ENCODE results near the gene CENPX. TPM values are rescaled to one million over a fixed set of nuclear protein-coding genes. Genes with fewer than 3 reads are reported as not detected.

CENPX gene
- total and polyA plus RNA-seq, 2 of the 13 experiments (the other 11 are each of a cell fraction or from before 2014, with no cell fraction given): 92.7 to 170 TPM

DNA sequence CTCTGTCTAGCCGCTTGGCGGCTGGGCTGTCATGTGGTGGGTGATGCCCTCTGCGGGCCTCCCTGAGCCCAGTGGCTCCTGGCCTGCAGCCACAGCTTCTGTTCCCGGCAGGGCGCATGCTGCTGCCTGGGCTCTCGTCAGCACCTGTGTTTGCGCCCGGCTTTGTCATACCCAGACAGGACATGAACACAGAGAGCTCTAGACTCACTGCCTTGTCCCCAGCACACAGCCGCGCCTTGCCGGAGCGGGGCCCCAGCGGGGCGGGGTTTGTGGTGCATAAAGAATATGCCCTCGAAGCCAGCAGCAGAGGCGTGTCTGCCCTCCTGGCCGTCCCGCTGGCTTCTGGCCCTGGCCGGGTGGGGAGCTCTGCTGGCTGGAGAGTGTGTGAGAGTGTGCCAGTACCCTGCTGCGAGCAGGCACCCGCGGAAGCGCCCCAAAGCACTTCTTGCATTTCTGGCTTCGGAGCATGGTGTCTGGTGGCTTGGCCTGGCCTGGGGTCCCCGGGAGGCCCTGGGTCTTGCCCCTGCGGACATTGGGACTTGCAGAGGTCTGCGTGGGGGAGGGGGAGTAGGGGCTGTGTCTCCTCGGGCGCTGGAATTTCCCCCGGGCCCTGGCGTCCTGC lies 30.9 kb downstream of the CENPX start (continued):
- peak; percentile 32; the same call in 1 of the 2 replicates for TF ChIP-seq NR2C2 (CRISPR knock-in tag; IDR thresholded peaks at IDR 0.05; ENCODE audit: borderline replicate concordance)
- no peak for TF ChIP-seq U2AF2 (IDR thresholded peaks at IDR 0.05; ENCODE audit: low read depth, low read length)
- peak; percentile 62 for TF ChIP-seq PHF8 (CRISPR knock-in tag; IDR thresholded peaks at IDR 0.05)
- TF ChIP-seq NR2F6 (IDR thresholded peaks at IDR 0.05): peak; percentile 26; the same call in 1 of the 2 replicates
- TF ChIP-seq NR2F6 (CRISPR knock-in tag; IDR thresholded peaks at IDR 0.05): peak; percentile 78
- peak; percentile 78; the same call in 1 of the 2 replicates for TF ChIP-seq ZNF34 (CRISPR knock-in tag; IDR thresholded peaks at IDR 0.05; ENCODE audit: borderline replicate concordance)
- 0 out of 2 replicates have a peak, but pooled peaks have one; percentile 38 for TF ChIP-seq DPF2 (CRISPR knock-in tag; IDR thresholded peaks at IDR 0.05; ENCODE audit: borderline replicate concordance, low read depth)
- no peak; the same call in 1 of the 2 replicates for TF ChIP-seq NCOR1 (IDR thresholded peaks at IDR 0.05; ENCODE audit: borderline replicate concordance, low read length)
- TF ChIP-seq, protein P1, sequence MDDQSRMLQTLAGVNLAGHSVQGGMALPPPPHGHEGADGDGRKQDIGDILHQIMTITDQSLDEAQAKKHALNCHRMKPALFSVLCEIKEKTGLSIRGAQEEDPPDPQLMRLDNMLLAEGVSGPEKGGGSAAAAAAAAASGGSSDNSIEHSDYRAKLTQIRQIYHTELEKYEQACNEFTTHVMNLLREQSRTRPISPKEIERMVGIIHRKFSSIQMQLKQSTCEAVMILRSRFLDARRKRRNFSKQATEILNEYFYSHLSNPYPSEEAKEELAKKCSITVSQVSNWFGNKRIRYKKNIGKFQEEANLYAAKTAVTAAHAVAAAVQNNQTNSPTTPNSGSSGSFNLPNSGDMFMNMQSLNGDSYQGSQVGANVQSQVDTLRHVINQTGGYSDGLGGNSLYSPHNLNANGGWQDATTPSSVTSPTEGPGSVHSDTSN (CRISPR knock-in tag; IDR thresholded peaks at IDR 0.05; ENCODE audit: borderline replicate concordance): peak; percentile 80; the same call in 1 of the 2 replicates
- TF ChIP-seq ZNF772 (CRISPR knock-in tag; IDR thresholded peaks at IDR 0.05): no peak
- 0 out of 2 replicates have a peak, but pooled peaks have one; percentile 60 for TF ChIP-seq ZNF225 (CRISPR knock-in tag; IDR thresholded peaks at IDR 0.05)
- peak; percentile 84 for TF ChIP-seq BCL6 (CRISPR knock-in tag; IDR thresholded peaks at IDR 0.05)
- TF ChIP-seq, protein P2, sequence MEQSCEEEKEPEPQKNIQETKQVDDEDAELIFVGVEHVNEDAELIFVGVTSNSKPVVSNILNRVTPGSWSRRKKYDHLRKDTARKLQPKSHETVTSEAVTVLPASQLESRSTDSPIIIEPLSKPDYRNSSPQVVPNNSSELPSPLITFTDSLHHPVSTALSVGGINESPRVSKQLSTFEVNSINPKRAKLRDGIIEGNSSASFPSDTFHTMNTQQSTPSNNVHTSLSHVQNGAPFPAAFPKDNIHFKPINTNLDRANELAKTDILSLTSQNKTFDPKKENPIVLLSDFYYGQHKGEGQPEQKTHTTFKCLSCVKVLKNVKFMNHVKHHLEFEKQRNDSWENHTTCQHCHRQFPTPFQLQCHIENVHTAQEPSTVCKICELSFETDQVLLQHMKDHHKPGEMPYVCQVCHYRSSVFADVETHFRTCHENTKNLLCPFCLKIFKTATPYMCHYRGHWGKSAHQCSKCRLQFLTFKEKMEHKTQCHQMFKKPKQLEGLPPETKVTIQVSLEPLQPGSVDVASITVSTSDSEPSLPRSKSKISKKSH (CRISPR knock-in tag; IDR thresholded peaks at IDR 0.05; ENCODE audit: borderline replicate concordance): peak; percentile 69; the same call in 1 of the 2 replicates
- peak; percentile 66; the same call in 1 of the 2 replicates for TF ChIP-seq ZFP36L1 (CRISPR knock-in tag; IDR thresholded peaks at IDR 0.05)
- peak; percentile 84; the same call in 1 of the 2 replicates for TF ChIP-seq NCOA1 (CRISPR knock-in tag; IDR thresholded peaks at IDR 0.05)
- peak; percentile 19; the same call in 1 of the 2 replicates for TF ChIP-seq ZNF432 (CRISPR knock-in tag; IDR thresholded peaks at IDR 0.05; ENCODE audit: borderline replicate concordance)
- no peak for TF ChIP-seq FOXA1 (IDR thresholded peaks at IDR 0.05)
- no peak; the same call in 1 of the 2 replicates for TF ChIP-seq FOXA1 (CRISPR knock-in tag; IDR thresholded peaks at IDR 0.05)
- peak; percentile 77; the same call in 1 of the 2 replicates for TF ChIP-seq ZMYM3 (CRISPR knock-in tag; IDR thresholded peaks at IDR 0.05)
- no peak; the same call in 1 of the 2 replicates for TF ChIP-seq MYNN (CRISPR knock-in tag; IDR thresholded peaks at IDR 0.05; ENCODE audit: low read depth)
- no peak for TF ChIP-seq CBX2 (IDR thresholded peaks at IDR 0.05; ENCODE audit: low read depth, low read length)
- no peak; the same call in 1 of the 2 replicates for TF ChIP-seq CBX2 (CRISPR knock-in tag; IDR thresholded peaks at IDR 0.05; ENCODE audit: low read depth)
- TF ChIP-seq POLR2G (IDR thresholded peaks at IDR 0.05; ENCODE audit: low read depth, low read length): peak; percentile 87
- no peak; the same call in 1 of the 2 replicates for TF ChIP-seq DNMT3B (CRISPR knock-in tag; conservative IDR thresholded peaks at IDR 0.05)
- no peak for TF ChIP-seq ZNF674 (CRISPR knock-in tag; IDR thresholded peaks at IDR 0.05; ENCODE audit: low read depth)
- TF ChIP-seq ZNF124 (CRISPR knock-in tag; IDR thresholded peaks at IDR 0.05): peak; percentile 31; the same call in 1 of the 2 replicates
- peak; percentile 76; the same call in 1 of the 2 replicates for TF ChIP-seq CBFB (CRISPR knock-in tag; IDR thresholded peaks at IDR 0.05)
- TF ChIP-seq, protein P3, sequence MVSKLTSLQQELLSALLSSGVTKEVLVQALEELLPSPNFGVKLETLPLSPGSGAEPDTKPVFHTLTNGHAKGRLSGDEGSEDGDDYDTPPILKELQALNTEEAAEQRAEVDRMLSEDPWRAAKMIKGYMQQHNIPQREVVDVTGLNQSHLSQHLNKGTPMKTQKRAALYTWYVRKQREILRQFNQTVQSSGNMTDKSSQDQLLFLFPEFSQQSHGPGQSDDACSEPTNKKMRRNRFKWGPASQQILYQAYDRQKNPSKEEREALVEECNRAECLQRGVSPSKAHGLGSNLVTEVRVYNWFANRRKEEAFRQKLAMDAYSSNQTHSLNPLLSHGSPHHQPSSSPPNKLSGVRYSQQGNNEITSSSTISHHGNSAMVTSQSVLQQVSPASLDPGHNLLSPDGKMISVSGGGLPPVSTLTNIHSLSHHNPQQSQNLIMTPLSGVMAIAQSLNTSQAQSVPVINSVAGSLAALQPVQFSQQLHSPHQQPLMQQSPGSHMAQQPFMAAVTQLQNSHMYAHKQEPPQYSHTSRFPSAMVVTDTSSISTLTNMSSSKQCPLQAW (CRISPR knock-in tag; IDR thresholded peaks at IDR 0.05): peak; percentile 59
- TF ChIP-seq ZNF572 (CRISPR knock-in tag; IDR thresholded peaks at IDR 0.05): 0 out of 2 replicates have a peak, but pooled peaks have one; percentile 60

All from HepG2 (cell line).